OCI-LY1 (cell line): ENCODE data around the gene MAD1L1.

ENCODE experiments used
- H2AFZ ChIP-seq: fragments of 200-600 bp; sonication (generic), shearing (Covaris generic); 2 replicates; pipeline ENCODE4 v1.6.0; 2014; ENCODE audit warnings: antibody characterized with exemption, mild to moderate bottlenecking, low read length
- H3F3A ChIP-seq: fragments of 200-600 bp; sonication (generic), shearing (Covaris generic); 2 replicates; pipeline ENCODE4 v1.6.0; 2014; ENCODE audit warnings: mild to moderate bottlenecking, antibody characterized with exemption, low read length, moderate library complexity; ENCODE audit not compliant: insufficient read depth
- H3K27ac ChIP-seq: fragments of 200-600 bp; sonication (generic); 2 replicates; pipeline ENCODE4 v1.5.1; 2014; ENCODE audit warnings: low read length, mixed run types, mild to moderate bottlenecking, low read depth; ENCODE audit not compliant: poor library complexity, severe bottlenecking
- H3K27me3 ChIP-seq: fragments of 200-600 bp; sonication (generic); 2 replicates; pipeline ENCODE4 v1.6.0; 2014; ENCODE audit warnings: antibody characterized with exemption, mild to moderate bottlenecking, low read length, moderate library complexity; ENCODE audit not compliant: insufficient read depth
- H3K36me3 ChIP-seq: fragments of 200-600 bp; sonication (generic); 2 replicates; pipeline ENCODE4 v1.6.1; 2014; ENCODE audit warnings: mild to moderate bottlenecking, antibody characterized with exemption, low read length, moderate library complexity, mixed read lengths; ENCODE audit not compliant: insufficient read depth
- H3K4me1 ChIP-seq: fragments of 200-600 bp; sonication (generic); 2 replicates; pipeline ENCODE4 v1.5.1; 2014; ENCODE audit warnings: mild to moderate bottlenecking, low read length, moderate library complexity; ENCODE audit not compliant: insufficient read depth, severe bottlenecking
- H3K4me2 ChIP-seq: fragments of 200-600 bp; sonication (generic), shearing (Covaris generic); 2 replicates; pipeline ENCODE4 v1.6.1; 2014; ENCODE audit warnings: low read length
- H3K4me3 ChIP-seq: fragments of 200-600 bp; sonication (generic); 2 replicates; pipeline ENCODE4 v1.5.1; 2014; ENCODE audit warnings: low read length, low read depth, mild to moderate bottlenecking, mixed read lengths; ENCODE audit not compliant: poor library complexity, severe bottlenecking
- H3K79me2 ChIP-seq: fragments of 200-600 bp; shearing (Covaris generic); 2 replicates; pipeline ENCODE4 v1.6.1; 2016; ENCODE audit warnings: mixed run types, low read length, mixed read lengths; ENCODE audit not compliant: insufficient read depth
- H3K9ac ChIP-seq: fragments of 200-600 bp; sonication (generic), shearing (Covaris generic); 2 replicates; pipeline ENCODE4 v1.6.1; 2014; ENCODE audit warnings: mild to moderate bottlenecking, low read length, mixed read lengths
- H3K9me2 ChIP-seq: fragments of 200-600 bp; sonication (generic), shearing (Covaris generic); 2 replicates; pipeline ENCODE4 v1.6.1; 2014; ENCODE audit warnings: low read depth, mild to moderate bottlenecking, low read length, mixed read lengths
- H3K9me3 ChIP-seq: fragments of 200-600 bp; shearing (Covaris generic); 2 replicates; pipeline ENCODE4 v1.6.1; 2014; ENCODE audit warnings: low read length, mixed read lengths
- H4K20me1 ChIP-seq: fragments of 200-600 bp; sonication (generic), shearing (Covaris generic); 2 replicates; pipeline ENCODE4 v1.6.0; 2016; ENCODE audit warnings: mild to moderate bottlenecking, low read length; ENCODE audit not compliant: insufficient read depth
- EZH2 ChIP-seq: fragments of 200-600 bp; sonication (generic), shearing (Covaris generic); IDR thresholded peaks from 2 replicates; pipeline ENCODE4 v1.8.0; 2017; ENCODE audit warnings: borderline replicate concordance, mixed run types, mild to moderate bottlenecking, antibody characterized with exemption, low read length, moderate library complexity, mixed read lengths
- TF ChIP-seq, protein P1 (sequence below): fragments of 200-600 bp; sonication (generic), shearing (Covaris generic); IDR thresholded peaks from 2 replicates; pipeline ENCODE4 v1.5.1; 2017; ENCODE audit warnings: mild to moderate bottlenecking, antibody characterized with exemption, low read length, moderate library complexity, mixed read lengths

Gene MAD1L1

DNA sequence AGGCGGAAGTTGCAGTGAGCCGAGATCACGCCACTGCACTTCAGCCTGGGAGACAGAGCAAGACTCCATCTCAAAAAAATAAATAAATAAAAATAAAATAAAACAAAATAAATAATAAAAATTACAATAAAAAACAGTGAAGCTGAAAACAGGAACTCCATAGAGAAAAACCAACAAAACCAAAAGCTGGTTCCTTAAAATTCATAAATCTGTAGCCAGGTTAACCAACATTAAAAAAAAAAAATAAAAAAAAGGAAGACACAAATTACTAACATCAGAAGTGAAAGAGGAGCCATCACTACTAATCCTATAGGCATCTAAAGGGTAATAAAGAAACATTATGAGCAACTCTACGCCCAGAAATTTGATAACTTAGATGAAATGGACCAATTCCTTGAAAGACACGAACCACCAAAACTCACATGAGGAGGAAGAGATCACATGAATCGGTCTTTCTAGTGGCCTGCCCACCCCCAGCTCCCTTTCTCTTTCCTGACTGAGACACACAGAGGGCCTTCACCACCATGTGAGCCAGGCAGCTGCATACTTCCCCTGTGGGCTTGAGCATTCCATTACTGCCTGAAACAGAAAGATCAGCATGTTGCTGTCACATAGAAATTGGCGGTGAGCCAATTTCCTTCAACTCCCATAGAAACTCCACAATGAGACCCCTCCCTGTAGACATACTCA lies 208.7 kb downstream of the MAD1L1 start:
- H2AFZ ChIP-seq = no peak overlapping the region
- H3K4me1 ChIP-seq = peaks cover 26% of the 10 kb centered on the region
- H3K4me3 ChIP-seq = no peak overlapping the region
- no peak overlapping the region for H3K27ac ChIP-seq
- H3K79me2 ChIP-seq = peaks cover 15% of the 10 kb centered on the region
- TF ChIP-seq EZH2 = no peak
- TF ChIP-seq, protein P1, sequence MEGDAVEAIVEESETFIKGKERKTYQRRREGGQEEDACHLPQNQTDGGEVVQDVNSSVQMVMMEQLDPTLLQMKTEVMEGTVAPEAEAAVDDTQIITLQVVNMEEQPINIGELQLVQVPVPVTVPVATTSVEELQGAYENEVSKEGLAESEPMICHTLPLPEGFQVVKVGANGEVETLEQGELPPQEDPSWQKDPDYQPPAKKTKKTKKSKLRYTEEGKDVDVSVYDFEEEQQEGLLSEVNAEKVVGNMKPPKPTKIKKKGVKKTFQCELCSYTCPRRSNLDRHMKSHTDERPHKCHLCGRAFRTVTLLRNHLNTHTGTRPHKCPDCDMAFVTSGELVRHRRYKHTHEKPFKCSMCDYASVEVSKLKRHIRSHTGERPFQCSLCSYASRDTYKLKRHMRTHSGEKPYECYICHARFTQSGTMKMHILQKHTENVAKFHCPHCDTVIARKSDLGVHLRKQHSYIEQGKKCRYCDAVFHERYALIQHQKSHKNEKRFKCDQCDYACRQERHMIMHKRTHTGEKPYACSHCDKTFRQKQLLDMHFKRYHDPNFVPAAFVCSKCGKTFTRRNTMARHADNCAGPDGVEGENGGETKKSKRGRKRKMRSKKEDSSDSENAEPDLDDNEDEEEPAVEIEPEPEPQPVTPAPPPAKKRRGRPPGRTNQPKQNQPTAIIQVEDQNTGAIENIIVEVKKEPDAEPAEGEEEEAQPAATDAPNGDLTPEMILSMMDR = no peak
- H3K4me2 ChIP-seq = no peak overlapping the region
- H3K9ac ChIP-seq = no peak overlapping the region
- H3K36me3 ChIP-seq = peaks cover 19% of the 10 kb centered on the region
- 0 out of 2 replicates have a peak, but pooled peaks cover 5% of the 10 kb centered on the region for H3F3A ChIP-seq
- H4K20me1 ChIP-seq = no peaks in the 10 kb centered on the region
- H3K9me3 ChIP-seq = peaks cover 34% of the 10 kb centered on the region
- H3K9me2 ChIP-seq = no peaks in the 10 kb centered on the region
- H3K27me3 ChIP-seq = no peaks in the 10 kb centered on the region

DNA sequence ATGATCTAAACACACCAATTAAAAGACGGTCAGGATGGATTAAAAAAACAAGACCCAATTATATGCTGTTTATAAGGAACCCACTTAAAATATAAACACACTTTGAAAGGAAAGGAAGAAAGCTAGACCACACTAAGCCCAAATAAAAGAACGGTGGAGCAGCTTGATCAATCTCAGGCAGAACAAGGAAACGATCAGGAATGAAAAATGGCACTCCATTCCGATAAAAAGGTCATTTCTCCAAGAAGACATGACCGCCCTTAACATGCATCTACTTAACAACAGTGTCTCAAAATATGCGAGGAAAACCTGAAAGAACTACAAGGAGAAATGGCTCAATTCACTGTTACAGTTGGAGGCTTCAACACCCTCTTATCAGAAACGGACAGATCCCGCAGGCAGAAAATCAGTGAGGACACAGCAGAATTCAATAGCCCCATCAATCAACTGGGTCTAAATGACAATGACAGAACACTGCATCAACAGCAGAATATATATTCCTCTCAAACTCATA lies 210.0 kb downstream of the MAD1L1 start:
- Histone ChIP-seq H3K9me2 (no peaks in the 10 kb centered on the region), H3F3A (0 out of 2 replicates have a peak, but pooled peaks cover 5% of the 10 kb centered on the region), H3K4me2 (no peak overlapping the region), H3K4me1 (peaks cover 31% of the 10 kb centered on the region), H3K9ac (no peak overlapping the region), H2AFZ (no peak overlapping the region), H3K9me3 (peaks cover 26% of the 10 kb centered on the region), H3K79me2 (peaks cover 15% of the 10 kb centered on the region), H4K20me1 (no peaks in the 10 kb centered on the region), H3K27ac (no peak overlapping the region), H3K4me3 (no peak overlapping the region), H3K36me3 (peaks cover 19% of the 10 kb centered on the region), H3K27me3 (no peaks in the 10 kb centered on the region)
- TF ChIP-seq EZH2 = no peak
- TF ChIP-seq, protein P1 = no peak

DNA sequence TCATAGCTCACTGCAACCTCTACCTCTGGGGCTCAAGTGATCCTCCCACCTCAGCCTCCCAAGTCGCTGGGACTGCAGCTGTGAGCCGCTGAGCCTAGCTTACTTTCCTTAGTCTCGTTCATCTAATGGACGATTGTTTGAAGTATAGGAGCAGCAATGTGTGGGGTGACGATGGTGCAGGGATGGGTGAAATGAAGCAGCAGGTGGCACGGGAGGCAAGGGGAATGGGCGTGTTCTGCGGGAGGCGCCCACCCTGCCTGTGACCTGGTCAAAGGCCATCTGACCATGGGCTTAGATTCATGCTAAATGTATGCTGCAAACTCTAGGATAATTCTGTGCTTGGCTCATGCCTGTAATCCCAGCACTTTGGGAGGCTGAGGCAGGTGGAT lies 210.7 kb downstream of the MAD1L1 start:
- Histone ChIP-seq H3K9me3 (peaks cover 20% of the 10 kb centered on the region), H3K27ac (no peak overlapping the region), H3K9me2 (no peaks in the 10 kb centered on the region), H3K4me2 (no peak overlapping the region), H3K79me2 (peaks cover 8% of the 10 kb centered on the region), H3K27me3 (no peaks in the 10 kb centered on the region), H3F3A (0 out of 2 replicates have a peak, but pooled peaks cover 5% of the 10 kb centered on the region), H3K4me1 (peaks cover 31% of the 10 kb centered on the region), H3K9ac (no peak overlapping the region), H2AFZ (no peak overlapping the region), H3K36me3 (peaks cover 13% of the 10 kb centered on the region), H4K20me1 (no peaks in the 10 kb centered on the region), H3K4me3 (no peak overlapping the region)
- no peak for TF ChIP-seq EZH2
- TF ChIP-seq, protein P1 = no peak
